KOPT-K1 (cell line): ENCODE results near the gene SDHA.
"Not testable (repeated sequence)": the region's sequence is repeated elsewhere in the genome, so short reads cannot be mapped to it uniquely, and the experiment has no call there.

Experiments used
- H3K27ac ChIP-seq: fragments of 200-600 bp; sonication (generic); 2 replicates; pipeline ENCODE4 v1.5.1; 2016; ENCODE audit warnings: antibody characterized with exemption, mild to moderate bottlenecking, low read depth, low read length; ENCODE audit not compliant: poor library complexity, severe bottlenecking
- H3K36me3 ChIP-seq: fragments of 200-600 bp; sonication (generic); 2 replicates; pipeline ENCODE4 v1.5.1; 2017; ENCODE audit warnings: antibody characterized with exemption, mild to moderate bottlenecking, low read length, moderate library complexity; ENCODE audit not compliant: insufficient read depth
- H3K9me3 ChIP-seq: fragments of 200-600 bp; sonication (generic); 2 replicates; pipeline ENCODE4 v1.5.1; 2017; ENCODE audit warnings: antibody characterized with exemption, low read length, mild to moderate bottlenecking; ENCODE audit not compliant: insufficient read depth, poor library complexity, severe bottlenecking

Gene SDHA

DNA sequence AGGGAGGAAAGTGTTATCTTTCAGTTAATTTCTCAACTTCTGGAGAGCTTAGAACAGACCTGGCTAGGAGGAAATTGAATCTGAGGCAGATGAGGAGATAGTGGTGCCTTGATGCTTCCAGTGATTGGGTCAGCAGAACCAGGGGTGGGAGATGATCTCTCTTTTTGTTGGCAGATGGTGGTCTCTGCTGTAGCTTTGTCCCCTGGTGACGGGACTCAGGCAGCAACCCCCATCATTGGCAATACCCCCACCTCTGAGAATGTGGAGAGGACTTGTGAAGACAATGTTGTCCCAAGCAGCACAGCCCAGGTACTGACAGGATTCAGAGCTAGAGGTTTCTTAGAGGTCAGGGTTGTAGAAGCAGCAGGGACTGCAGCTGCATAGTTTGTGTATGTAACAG lies 49.6 kb downstream of the SDHA start:
- no peak overlapping the region for H3K27ac ChIP-seq
- no peaks in the 10 kb centered on the region for H3K9me3 ChIP-seq
- peaks cover 24% of the 10 kb centered on the region for H3K36me3 ChIP-seq

DNA sequence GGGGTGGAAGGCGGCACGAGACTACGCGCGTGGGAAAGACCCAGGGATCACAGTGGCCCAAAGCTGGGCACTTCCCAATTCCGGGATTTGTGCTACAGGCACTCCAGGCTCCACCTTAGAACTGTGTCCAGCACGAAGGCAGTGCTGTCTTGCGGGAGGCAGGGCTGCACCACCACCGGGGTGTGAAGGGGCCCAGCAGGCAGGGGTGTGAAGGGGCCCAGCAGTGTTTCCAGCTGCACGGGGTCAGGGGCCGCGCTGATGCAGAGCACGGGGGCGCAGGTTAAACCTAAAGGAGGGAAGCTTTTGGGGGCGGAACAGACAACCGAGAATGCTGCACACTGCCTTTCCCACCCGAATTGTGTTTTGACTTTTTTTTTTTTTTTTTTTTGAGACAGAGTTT lies 52.2 kb downstream of the SDHA start:
- no peak overlapping the region for H3K27ac ChIP-seq

DNA sequence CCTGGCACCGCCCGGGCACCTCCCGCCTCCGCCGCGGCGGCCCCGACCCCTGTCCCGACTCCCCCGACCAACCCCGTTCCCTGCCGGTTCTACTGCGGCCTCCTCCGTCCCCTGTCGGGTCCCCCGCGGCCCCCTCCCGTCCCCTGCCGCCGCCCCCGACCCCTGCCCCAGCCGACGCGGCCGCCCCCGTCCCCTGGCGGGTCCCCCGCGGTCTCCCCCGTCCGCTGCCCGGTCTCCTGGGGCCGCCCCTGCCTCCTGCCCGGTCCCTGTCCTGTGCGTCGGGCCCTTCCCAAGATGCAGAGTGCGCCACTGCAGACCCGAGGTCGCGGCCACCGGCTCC lies 53.7 kb downstream of the SDHA start:
- Histone ChIP-seq H3K27ac (peak overlapping the region; percentile 69), H3K36me3 (peaks cover 32% of the 10 kb centered on the region)
- not testable (repeated sequence) for H3K9me3 ChIP-seq

More for the DNA sequence above, 52.2 kb downstream of the SDHA start:
- H3K36me3 ChIP-seq = peaks cover 20% of the 10 kb centered on the region
- H3K9me3 ChIP-seq = no peaks in the 10 kb centered on the region

DNA sequence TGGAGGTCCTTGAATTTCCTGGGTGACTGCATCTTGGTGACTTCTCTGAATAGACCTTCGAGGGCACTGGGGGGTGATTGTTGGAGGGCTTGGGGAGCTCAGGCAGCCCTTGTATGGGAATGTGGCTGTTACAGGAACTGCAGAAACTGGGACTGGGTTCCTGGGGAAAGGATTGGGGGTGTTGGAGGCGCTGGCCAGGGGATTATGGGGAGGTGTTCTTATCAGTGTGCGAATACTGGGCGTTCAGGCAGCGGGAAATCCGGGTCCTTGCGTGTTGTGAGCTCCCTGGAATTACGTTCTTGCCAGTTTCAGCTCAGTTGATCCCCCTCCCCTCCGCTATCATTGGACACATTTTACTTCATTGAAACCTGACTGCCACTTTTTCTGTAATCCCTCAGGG lies 55.0 kb downstream of the SDHA start:
- not testable (repeated sequence) for H3K9me3 ChIP-seq, H3K27ac ChIP-seq
- peaks cover 33% of the 10 kb centered on the region for H3K36me3 ChIP-seq

DNA sequence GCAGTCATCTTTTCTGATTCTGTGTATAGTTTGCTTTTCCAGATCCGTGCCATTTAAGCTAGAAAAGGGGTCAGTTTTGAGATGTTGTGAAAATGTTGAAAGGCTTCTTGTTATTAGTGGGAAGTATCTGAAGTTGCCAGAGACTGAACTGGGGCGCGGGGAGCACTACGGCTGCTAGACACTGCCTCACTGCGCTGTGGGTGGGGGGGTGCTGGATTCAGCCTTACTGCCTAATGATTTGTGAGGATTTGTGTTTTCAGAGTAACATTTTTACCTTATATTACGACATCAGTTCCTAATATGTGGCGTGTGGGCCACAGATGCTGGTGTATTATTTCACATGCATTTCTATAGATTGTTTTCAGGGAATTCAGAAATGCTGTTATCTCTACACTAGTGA lies 55.4 kb downstream of the SDHA start:
- H3K27ac ChIP-seq, H3K9me3 ChIP-seq: not testable (repeated sequence)

DNA sequence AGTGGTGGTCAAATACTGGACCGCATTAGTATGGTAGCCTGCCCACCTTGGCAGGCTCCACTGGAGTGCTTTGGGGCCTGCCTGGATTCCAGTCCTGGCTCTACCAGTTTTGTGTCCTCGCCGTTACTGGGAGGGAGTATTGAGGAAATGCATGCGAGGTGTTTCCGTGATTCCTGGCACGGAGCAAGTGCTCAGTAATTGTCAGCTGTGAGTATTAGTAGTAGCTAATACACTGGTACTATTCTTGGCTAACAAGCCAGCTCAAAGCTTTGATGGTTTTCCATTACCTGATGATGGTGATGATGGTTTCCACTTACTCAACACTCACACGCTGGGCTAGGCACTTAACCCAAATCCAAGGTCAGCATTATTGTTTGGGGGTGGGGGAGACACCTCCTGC lies 56.2 kb downstream of the SDHA start:
- H3K27ac ChIP-seq, H3K9me3 ChIP-seq: not testable (repeated sequence)

More for the DNA sequence above, 55.4 kb downstream of the SDHA start:
- peaks cover 37% of the 10 kb centered on the region for H3K36me3 ChIP-seq

DNA sequence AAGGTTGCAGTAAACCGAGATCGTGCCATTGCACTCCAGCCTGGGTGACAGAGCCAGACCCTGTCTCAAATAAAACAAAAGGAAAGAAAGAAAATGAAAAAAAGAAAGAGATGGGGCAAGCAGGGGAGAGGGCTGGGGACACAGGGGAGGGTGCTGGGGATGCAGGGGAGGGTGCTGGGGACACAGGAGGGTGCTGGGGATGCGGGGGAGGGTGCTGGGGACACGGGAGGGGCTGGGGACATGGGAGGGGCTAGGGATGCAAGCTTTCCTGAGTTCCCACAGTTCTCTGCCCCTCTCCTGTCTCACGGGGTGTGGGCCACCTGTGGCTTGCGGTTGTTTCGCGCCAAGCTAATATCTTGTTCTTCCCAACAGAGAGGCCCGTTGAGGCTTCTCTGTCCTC lies 60.5 kb downstream of the SDHA start:
- H3K27ac ChIP-seq = no peak overlapping the region
- peaks cover 69% of the 10 kb centered on the region for H3K36me3 ChIP-seq
- no peaks in the 10 kb centered on the region for H3K9me3 ChIP-seq

More for the DNA sequence above, 56.2 kb downstream of the SDHA start:
- peaks cover 44% of the 10 kb centered on the region for H3K36me3 ChIP-seq

DNA sequence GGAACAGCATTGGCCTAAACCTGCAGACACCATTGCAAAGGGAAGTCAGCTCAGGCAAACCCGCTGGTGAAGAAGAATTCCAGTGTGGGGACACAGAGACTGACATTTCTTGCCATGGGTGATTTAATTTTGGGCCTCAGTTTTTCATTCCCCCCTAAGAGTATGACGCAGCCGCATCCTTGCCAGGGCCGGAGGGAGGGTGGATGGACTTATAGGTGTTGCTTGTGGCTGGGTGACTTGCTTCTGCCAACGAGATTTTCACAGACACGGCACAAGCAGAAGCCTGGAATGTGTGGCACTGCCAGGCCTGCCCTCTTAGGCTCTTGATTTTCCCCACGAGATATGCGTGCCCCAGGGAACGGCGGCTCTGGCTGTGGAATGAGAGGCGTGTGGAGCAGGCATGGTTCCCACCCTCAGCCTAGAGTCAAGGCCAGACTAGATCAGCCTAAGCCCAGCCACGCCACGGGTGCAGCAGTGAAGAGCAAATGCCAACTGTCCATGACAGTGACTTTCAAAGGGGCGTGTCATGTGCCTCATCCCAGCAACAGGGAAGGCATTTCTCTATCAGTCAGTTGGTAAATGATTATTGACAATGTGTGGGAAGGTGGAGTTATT lies 61.0 kb downstream of the SDHA start:
- H3K9me3 ChIP-seq, H3K27ac ChIP-seq: not testable (repeated sequence)

DNA sequence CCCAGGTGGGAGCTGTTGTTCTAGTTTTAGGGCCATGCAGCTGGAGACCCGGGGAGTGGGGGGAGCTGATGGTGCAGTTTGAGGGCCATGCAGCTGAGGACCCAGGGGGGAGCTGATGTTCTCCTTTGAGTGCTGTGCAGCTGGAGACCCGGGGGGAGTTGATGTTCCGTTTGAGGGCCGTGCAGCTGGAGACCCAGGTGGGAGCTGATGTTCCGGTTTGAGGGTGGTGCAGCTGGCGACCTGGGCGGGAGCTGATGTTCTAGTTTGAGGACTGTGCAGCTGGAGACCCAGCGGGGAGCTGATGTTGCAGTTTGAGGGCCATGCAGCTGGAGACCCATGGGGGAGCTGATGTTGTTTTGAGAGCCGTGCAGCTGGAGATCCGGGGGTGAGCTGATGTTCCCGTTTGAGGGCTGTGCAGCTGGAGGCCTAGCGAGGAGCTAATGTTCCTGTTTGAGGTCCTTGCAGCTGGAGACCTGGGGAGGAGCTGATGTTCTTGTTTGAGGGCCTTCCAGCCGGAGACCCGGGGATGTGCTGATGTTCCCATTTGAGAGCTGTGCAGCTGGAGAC lies 68.0 kb downstream of the SDHA start:
- peaks cover 71% of the 10 kb centered on the region for H3K36me3 ChIP-seq
- H3K27ac ChIP-seq = no peak overlapping the region
- H3K9me3 ChIP-seq = no peaks in the 10 kb centered on the region

More for the DNA sequence above, 61.0 kb downstream of the SDHA start:
- peaks cover 69% of the 10 kb centered on the region for H3K36me3 ChIP-seq

DNA sequence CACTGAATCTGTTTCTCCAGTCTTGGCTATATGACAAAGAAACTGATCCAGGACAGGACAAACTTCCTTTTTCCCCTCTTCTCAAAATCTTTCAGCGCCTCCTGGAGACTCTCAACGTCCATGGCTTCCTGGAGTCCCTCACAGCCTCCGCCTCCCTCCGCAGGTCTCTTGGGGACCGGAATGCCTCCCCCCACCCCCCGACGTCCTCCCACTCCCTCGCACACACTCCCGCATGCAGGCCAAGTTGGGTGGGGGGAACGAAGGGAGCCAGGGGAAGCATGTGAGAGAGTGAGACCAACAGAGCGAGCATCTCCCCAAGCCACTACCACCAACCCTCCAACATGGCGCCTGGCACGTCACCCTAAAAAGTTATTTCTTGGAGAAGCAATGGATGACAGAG lies 72.1 kb downstream of the SDHA start:
- H3K9me3 ChIP-seq, H3K27ac ChIP-seq: not testable (repeated sequence)
- peaks cover 48% of the 10 kb centered on the region for H3K36me3 ChIP-seq

DNA sequence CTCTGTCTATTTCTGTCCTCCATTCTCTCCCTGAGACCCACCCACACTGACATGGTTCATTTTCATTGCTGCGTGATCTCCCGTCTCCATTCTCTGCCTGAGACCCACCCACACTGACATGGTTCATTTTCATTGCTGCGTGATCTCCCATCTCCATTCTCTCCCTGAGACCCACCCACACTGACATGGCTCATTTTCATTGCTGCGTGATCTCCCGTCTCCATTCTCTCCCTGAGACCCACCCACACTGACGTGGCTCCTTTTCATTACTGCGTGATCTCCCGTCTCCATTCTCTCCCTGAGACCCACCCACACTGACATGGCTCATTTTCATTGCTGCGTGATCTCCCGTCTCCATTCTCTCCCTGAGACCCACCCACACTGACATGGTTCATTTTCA lies 73.2 kb downstream of the SDHA start:
- H3K9me3 ChIP-seq = not testable (repeated sequence)

DNA sequence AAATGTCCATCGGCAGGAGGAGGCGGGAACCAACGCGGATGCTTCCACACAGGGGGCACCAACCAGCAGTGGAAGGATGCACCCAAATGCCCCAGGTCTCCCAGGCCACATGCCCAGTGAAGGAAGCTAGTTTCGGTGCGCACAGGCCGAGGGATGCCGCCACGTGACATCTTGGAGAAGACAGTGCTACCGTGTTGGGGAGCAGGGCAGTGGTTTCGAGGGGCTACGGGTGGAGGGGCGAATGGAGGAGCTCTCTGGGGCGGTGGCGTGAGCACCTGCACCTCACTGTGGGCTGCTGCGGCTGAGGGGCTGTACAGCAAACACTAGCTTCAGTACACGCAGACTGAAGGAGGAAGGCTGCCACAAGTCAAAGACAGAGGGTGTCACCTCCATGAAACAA lies 76.7 kb downstream of the SDHA start:
- H3K36me3 ChIP-seq = peaks cover 32% of the 10 kb centered on the region
- not testable (repeated sequence) for H3K9me3 ChIP-seq, H3K27ac ChIP-seq

More for the DNA sequence above, 73.2 kb downstream of the SDHA start:
- peaks cover 40% of the 10 kb centered on the region for H3K36me3 ChIP-seq
- H3K27ac ChIP-seq = not testable (repeated sequence)

DNA sequence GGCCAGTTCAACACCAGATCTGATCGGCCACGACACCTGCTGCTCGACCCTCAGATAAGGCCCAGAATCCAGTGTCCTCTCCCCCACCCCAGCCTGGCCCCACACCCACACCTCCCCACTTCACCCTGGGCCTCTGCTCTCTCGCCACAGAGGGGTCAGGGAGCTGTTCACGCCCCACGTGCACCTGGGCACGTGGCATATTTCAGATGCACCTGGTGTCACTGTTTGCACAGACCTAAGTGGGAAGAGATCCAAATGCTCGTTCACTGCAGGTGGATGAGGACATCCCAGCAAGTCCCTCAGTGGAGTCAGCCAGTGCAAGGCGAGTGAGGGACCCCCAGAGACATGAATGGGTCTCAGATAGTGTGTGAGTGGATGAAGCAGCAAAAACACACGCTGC lies 78.1 kb downstream of the SDHA start:
- H3K36me3 ChIP-seq = peaks cover 20% of the 10 kb centered on the region
- not testable (repeated sequence) for H3K9me3 ChIP-seq, H3K27ac ChIP-seq

DNA sequence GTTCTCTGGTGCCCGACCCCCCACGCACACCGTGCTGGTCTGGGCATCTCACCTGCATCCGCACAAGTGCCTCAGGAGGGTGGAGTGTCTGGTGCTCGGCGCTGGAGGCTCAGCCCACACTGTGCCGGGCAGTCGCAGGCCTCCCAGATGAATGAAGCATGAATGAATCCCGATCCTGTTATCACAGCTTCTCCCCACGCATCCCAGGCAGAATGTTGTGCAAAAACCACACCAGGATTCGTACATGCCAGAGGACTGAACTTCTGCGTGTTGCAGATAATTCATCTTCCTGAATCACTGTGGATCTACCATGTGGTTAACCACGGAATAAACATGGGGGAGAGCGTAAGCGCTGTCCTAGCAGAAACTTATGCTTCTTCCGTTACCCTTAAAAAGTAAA lies 78.8 kb downstream of the SDHA start:
- not testable (repeated sequence) for H3K9me3 ChIP-seq, H3K27ac ChIP-seq
- H3K36me3 ChIP-seq = peaks cover 15% of the 10 kb centered on the region

DNA sequence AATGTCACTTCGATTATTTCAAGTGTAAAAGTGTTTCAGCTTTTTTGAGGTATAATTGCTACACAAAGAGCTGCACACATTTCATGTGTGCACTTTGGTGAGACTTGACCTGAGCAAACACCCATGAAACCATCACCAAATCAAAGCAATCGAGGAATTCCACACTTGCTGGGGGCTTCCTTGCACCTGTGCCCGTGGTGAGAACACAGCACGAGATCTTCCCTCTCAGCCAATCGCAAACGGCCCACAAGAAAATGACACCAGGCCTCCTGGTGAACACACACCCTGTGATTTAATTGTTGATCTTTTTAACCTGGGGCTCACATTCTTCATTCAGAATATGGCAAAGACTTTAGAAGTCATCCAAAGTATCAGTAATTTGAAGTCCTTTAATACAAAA lies 79.3 kb downstream of the SDHA start:
- not testable (repeated sequence) for H3K27ac ChIP-seq, H3K9me3 ChIP-seq
- peaks cover 13% of the 10 kb centered on the region for H3K36me3 ChIP-seq

DNA sequence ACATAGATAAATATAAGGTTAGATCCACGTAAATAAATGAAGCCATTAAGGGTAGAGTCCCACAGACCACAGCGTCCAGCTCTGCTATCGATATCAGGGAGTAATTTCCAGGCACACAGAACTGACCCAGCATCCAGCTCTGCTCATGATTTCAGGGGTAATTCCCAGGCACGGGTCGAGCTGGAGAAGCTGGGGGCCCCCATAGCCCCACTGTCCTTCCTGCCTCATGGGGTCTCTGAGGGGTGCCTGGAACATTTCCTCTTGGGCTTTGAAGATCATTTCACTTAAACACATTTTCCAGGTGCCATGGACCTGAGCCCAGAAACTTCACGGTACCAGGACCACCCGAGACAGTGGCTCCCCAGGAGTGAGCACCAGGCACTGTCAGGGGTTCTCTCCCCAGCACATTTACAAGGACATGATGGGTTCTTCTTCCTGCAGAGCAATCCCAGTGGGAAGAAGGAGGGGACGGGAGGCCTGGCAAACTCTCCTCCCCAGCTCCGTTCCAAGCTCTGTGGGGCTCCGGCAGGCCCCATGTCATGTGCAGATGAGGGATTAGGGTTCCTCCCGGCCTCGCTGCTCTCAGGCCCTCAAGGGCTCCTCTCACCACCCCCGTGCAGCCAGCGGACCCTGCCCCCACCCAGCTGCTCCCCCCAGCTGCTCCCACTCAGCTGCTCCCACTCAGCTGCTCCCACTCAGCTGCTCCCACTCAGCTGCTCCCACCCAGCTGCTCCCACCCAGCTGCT lies 80.0 kb downstream of the SDHA start:
- not testable (repeated sequence) for H3K9me3 ChIP-seq, H3K27ac ChIP-seq, H3K36me3 ChIP-seq
